ENCODE results near the gene SGCD.

SGCD gene

DNA sequence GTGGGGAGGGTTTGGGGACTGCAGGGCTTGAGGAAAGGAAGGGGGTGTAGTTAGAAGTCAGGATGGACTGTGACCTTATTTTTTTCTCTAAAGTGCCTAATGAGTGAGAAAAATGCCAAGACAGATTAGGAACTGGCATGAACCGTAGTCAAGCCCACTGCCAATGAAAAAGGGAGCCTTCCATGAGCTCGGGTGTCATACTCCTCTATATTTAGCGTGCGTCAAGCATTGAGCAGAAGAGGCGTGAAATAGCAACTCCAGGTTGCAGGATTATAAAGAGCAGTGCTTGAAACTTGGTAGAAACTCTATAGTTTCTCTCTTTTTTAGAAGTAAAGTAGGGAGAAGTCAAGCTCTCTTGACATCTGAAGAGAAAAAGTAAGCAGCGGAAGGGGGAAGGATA is 1.8 kb downstream of the SGCD start:
- Histone ChIP-seq H3K9me2 (replicated peaks; ENCODE audit: low read depth, low read length) (no peaks in the 10 kb centered on the region), H3K4me1 (ENCODE audit: insufficient read depth, low read length, poor library complexity, severe bottlenecking) (no peaks in the 10 kb centered on the region), H3F3A (ENCODE audit: low read depth) (no peaks in the 10 kb centered on the region), H3K27me3 (ENCODE audit: insufficient read depth, low read length, poor library complexity, severe bottlenecking) (no peaks in the 10 kb centered on the region), H3K36me3 (ENCODE audit: insufficient read depth, low read length) (no peaks in the 10 kb centered on the region), H4K20me1 (ENCODE audit: insufficient read depth, low read length, poor library complexity, severe bottlenecking) (no peaks in the 10 kb centered on the region), H3K4me3 (ENCODE audit: low read length, poor library complexity, severe bottlenecking) (no peak overlapping the region), H2AFZ (ENCODE audit: low read length) (no peak overlapping the region), H3K9me3 (ENCODE audit: insufficient read depth, low read depth, low read length) (no peaks in the 10 kb centered on the region), H3K4me2 (ENCODE audit: low read depth, low read length, poor library complexity, severe bottlenecking) (no peak overlapping the region), H3K9ac (ENCODE audit: low read depth, low read length, poor library complexity, severe bottlenecking) (no peak overlapping the region), H3K79me2 (ENCODE audit: insufficient read depth, low read length) (no peaks in the 10 kb centered on the region)
- TF ChIP-seq, protein P1, sequence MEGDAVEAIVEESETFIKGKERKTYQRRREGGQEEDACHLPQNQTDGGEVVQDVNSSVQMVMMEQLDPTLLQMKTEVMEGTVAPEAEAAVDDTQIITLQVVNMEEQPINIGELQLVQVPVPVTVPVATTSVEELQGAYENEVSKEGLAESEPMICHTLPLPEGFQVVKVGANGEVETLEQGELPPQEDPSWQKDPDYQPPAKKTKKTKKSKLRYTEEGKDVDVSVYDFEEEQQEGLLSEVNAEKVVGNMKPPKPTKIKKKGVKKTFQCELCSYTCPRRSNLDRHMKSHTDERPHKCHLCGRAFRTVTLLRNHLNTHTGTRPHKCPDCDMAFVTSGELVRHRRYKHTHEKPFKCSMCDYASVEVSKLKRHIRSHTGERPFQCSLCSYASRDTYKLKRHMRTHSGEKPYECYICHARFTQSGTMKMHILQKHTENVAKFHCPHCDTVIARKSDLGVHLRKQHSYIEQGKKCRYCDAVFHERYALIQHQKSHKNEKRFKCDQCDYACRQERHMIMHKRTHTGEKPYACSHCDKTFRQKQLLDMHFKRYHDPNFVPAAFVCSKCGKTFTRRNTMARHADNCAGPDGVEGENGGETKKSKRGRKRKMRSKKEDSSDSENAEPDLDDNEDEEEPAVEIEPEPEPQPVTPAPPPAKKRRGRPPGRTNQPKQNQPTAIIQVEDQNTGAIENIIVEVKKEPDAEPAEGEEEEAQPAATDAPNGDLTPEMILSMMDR (conservative IDR thresholded peaks at IDR 0.05; ENCODE audit: low read length) = no peak
- TF ChIP-seq EZH2phosphoT487 (IDR thresholded peaks at IDR 0.05; ENCODE audit: borderline replicate concordance) = no peak

- Histone ChIP-seq H3K79me2 (ENCODE audit: insufficient read depth, low read length) (no peaks in the 10 kb centered on the region), H3K4me2 (ENCODE audit: low read depth, low read length, poor library complexity, severe bottlenecking) (no peak overlapping the region), H3K4me1 (ENCODE audit: insufficient read depth, low read length, poor library complexity, severe bottlenecking) (no peaks in the 10 kb centered on the region), H3F3A (ENCODE audit: low read depth) (no peaks in the 10 kb centered on the region), H3K9me2 (replicated peaks; ENCODE audit: low read depth, low read length) (no peaks in the 10 kb centered on the region), H3K9ac (ENCODE audit: low read depth, low read length, poor library complexity, severe bottlenecking) (no peak overlapping the region), H2AFZ (ENCODE audit: low read length) (no peak overlapping the region), H3K9me3 (ENCODE audit: insufficient read depth, low read depth, low read length) (no peaks in the 10 kb centered on the region), H3K27me3 (ENCODE audit: insufficient read depth, low read length, poor library complexity, severe bottlenecking) (no peaks in the 10 kb centered on the region), H4K20me1 (ENCODE audit: insufficient read depth, low read length, poor library complexity, severe bottlenecking) (no peaks in the 10 kb centered on the region), H3K36me3 (ENCODE audit: insufficient read depth, low read length) (no peaks in the 10 kb centered on the region), H3K4me3 (ENCODE audit: low read length, poor library complexity, severe bottlenecking) (no peak overlapping the region)
- TF ChIP-seq EZH2phosphoT487 (IDR thresholded peaks at IDR 0.05; ENCODE audit: borderline replicate concordance) = no peak
- TF ChIP-seq, protein P1 (conservative IDR thresholded peaks at IDR 0.05; ENCODE audit: low read length) = no peak
Observed at GRCh38 chr5:156329171-156329611, 2.2 kb downstream of the SGCD start.

DNA sequence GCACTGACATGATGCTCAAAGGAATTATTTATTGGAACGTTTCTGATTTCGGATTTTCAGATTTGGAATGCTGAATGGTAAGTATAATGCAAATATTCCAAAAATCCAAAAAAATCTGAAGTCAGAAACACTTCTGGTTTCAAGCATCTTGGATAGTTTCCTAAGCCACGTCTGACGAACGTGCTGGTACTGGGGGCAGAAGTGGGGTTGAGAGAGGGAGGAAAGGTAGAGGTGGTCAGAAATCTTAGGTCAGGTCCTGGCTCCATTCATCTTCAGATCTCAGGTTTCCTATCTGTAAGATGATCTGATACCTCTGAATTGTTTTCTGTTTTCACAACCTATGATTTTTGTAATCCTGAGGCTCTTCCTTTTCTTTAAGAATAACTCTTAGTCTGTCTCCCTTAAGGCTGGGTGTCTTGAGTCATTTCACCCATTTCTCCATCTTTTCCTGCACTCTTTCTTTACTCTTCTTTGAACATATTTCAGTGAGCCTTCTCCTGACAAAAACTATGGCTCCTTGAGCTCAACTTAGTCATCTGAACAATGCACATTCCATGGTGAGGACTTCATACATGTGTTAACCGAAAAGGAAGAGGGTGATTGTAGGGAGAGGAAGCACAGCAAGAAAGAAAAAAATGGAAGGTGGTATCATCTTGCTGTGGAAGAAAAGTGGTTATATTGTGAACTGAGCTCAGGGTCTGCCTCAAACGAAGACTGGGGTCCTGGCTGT is 3.3 kb downstream of the SGCD start:
- H3K9ac ChIP-seq (ENCODE audit: low read depth, low read length, poor library complexity, severe bottlenecking) = no peak overlapping the region
- H3K27me3 ChIP-seq (ENCODE audit: insufficient read depth, low read length, poor library complexity, severe bottlenecking) = no peaks in the 10 kb centered on the region
- no peaks in the 10 kb centered on the region for H3K79me2 ChIP-seq (ENCODE audit: insufficient read depth, low read length)
- no peaks in the 10 kb centered on the region for H3K4me1 ChIP-seq (ENCODE audit: insufficient read depth, low read length, poor library complexity, severe bottlenecking)
- no peaks in the 10 kb centered on the region for H3F3A ChIP-seq (ENCODE audit: low read depth)
- H3K9me3 ChIP-seq (ENCODE audit: insufficient read depth, low read depth, low read length) = no peaks in the 10 kb centered on the region
- H3K36me3 ChIP-seq (ENCODE audit: insufficient read depth, low read length) = no peaks in the 10 kb centered on the region
- no peak overlapping the region for H2AFZ ChIP-seq (ENCODE audit: low read length)
- H3K4me3 ChIP-seq (ENCODE audit: low read length, poor library complexity, severe bottlenecking) = no peak overlapping the region
- no peak overlapping the region for H3K4me2 ChIP-seq (ENCODE audit: low read depth, low read length, poor library complexity, severe bottlenecking)
- no peak for TF ChIP-seq EZH2phosphoT487 (IDR thresholded peaks at IDR 0.05; ENCODE audit: borderline replicate concordance)
- TF ChIP-seq, protein P1 (conservative IDR thresholded peaks at IDR 0.05; ENCODE audit: low read length) = no peak
- no peaks in the 10 kb centered on the region for H3K9me2 ChIP-seq (replicated peaks; ENCODE audit: low read depth, low read length)
- H4K20me1 ChIP-seq (ENCODE audit: insufficient read depth, low read length, poor library complexity, severe bottlenecking) = no peaks in the 10 kb centered on the region

Measured in Loucy (cell line).